HG03565 (cell line): ENCODE results near the gene TFCP2L1.
A peak's percentile ranks its signal among the peaks of the same experiment; 100 is the strongest.

Experiments
- ATAC-seq: cut with Tn5 transposase; IDR thresholded peaks from one replicate; pipeline ENCODE4 v1.9.1; 2021; ENCODE audit warnings: mild to moderate bottlenecking, moderate library complexity; ENCODE audit not compliant: unreplicated experiment

Gene TFCP2L1

DNA sequence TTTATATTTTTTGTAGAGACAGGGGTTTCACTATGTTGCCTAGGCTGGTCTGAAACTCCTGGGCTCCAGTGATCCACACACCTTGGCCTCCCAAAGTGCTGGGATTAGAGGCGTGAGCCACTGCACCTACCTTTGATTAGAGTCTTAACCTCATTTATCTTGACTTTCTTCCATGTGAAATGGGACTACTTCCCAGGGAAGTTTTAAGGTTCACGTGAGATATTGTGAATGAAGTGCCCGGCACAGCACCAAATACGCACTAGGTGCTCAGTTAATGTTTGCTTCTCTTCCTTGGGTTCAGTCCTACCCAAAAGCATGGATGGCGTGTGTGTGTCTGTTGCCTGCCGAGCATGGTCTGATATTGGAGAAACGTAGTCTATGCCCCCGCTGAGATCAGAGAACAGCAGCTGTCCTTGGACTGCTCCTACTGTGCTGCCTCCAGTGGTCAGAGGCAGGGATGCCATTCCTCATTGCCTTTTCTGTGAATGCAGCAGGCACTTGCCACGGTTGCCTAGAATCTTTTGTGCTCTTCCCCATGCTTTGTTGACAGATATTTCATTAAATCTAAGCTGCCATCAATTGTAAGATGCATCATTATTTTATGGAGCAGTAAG lies 12.3 kb upstream of the TFCP2L1 start:
- ATAC-seq, result peak; percentile 46

GRCh38 chr2:121295911-121296650 lies 11.1 kb upstream of the TFCP2L1 start:
- ATAC-seq, result no peak

DNA sequence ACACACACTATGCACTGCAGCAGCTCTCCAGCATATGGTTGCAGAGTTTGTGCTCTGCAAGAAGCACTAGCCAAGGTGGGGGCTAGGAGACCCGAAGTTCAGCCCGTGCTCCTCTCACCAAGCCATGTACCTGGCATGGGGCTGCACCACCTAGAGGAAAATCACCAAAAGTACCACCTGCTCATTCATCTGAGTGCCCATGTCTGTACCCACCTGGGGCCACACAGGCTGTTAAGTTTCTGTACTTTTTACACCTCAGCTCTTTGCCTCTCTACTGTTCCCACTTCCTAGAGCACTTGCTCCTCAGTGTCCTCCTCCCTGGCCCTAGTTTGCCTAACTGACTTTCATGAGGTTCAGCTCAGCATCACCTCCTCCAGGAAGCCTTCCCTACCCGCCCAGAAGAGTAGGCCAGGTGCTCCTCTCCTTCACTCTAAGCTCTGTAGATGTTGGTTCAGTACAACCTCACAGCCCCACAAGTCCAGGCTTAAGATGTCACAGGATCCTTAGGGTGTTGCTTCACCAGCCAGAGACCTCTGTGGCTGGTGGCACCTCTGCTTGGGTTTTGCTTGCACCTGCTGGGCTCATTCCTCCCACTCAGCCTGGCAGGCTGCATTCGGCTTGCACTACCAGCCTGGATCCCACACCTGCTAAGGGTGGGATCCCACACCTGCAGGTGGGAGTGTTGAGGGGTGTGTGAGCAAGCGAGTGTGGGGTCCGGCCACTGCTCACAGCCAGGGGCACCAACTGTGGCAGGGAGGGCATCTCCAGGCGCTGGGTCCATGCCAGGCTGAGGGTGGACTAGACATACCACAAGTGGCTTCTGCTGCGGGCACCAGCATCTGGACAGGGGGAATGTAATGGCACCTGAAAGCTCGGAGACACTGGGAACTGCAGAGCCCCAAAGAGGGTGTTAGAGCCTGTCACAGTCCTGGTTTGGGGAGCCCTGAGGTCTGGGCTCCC lies 10.2 kb upstream of the TFCP2L1 start:
- no peak for ATAC-seq

DNA sequence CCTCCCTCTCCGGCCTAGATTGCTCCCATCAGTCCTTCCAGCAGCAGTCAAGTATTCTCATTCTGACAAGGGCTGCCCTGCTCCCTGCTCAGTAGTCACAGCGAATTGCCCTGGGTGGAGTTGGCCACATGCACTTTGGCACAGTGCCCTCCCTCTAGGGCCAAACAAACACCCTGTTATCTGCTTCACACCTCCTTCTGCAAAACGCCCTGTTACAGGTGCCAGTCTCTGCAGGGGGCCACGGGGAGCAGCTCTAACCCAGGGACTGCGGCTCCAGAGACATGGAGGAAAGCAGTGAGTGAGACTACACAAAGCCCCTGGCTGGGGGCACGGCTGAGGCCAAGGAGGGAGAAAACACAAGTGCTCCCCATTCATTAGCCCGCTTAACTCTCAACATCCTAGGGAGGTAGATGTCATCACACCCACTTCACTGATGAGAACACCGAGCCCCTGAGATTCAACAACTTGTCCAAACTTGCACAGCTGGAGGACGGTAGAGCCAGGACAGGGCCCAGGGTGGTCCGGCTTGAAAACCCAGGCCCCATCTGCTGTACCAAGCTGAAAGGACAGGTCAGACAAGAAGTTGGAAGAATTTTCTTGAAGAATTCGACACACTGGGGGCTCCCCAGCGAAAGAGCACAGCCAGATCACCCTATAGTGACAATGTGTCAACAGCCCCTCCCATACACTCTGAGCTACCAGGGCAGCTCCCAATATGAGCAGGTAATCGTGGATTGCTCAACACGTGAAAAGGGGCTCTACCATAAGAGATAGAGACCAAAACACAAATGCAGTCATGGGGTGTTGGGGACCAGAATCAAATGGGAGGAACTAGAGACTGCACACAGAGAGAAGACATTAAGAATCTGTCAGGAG lies 8.7 kb upstream of the TFCP2L1 start:
- ATAC-seq, result no peak

DNA sequence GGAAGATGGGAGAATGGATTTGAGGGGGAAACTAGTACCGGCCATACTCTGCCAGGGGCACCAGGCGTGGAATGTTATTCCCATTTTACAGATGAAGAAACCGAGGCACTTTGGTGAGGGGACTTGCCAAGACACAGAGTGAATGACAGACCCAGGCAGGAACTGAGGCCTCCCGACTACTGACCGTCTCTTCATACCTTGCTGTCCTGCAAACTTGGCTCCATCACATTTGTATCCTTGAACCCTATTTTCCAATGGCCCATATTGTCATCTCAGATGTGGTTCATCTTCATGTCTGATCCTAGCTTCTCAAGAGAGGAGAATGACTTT lies 6.2 kb upstream of the TFCP2L1 start:
- no peak for ATAC-seq

- no peak for ATAC-seq
Observed at GRCh38 chr2:121289271-121289670, 4.3 kb upstream of the TFCP2L1 start.

GRCh38 chr2:121288454-121289231 lies 3.6 kb upstream of the TFCP2L1 start:
- ATAC-seq, result no peak

GRCh38 chr2:121287956-121288355 lies 3.0 kb upstream of the TFCP2L1 start:
- no peak for ATAC-seq

DNA sequence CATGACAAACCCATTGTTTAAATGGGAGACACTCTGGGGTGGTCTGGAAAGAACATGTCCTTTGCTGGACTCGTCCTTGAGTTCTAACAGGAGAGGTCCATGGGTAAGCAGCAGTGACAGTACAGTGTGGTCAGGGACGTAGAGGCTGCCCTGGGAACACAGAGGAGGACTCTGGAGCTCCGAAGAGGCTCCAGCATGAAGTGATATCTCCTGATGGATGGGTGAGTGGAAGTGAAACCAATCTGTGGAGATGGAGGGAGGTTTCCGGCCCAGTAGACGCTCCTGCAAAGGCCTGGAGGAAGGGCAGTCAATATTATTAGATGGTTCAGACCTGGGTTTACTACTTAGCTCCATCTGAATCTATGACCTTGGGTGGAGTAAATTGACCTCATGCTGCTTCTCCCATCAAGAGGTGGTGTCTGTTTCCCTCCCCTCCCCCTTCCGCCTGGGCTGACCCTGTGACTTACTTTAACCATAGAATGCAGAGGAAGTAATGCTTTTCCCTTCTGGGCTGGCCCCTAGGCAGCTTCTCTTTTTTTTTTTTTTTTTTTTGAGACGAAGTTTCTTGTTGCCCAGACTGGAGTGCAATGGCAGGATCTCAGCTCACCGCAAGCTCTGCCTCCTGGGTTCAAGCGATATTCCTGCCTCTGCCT lies 2.3 kb upstream of the TFCP2L1 start:
- ATAC-seq, result no peak

- no peak for ATAC-seq
Observed at GRCh38 chr2:121286506-121286905, 1.5 kb upstream of the TFCP2L1 start.

DNA sequence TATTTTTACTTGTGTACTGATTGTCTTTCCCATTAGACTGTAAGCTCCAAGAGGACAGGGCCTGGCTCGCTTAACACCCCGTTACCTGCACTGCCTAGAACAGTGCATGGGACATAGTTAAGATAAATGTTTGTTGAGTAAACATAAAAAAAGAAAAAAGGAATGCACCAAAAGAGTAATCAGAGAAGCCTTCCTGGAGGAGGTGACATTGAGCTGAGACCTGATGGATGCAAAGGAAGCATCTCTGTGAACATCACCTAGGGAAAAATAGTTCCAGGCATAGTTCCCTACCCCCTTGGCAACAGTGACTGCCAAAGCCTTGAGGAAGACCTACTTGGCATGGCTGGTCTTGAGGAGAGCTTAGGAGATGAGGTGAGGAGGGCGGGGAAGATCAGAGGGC lies 924 bp upstream of the TFCP2L1 start:
- ATAC-seq, result no peak

DNA sequence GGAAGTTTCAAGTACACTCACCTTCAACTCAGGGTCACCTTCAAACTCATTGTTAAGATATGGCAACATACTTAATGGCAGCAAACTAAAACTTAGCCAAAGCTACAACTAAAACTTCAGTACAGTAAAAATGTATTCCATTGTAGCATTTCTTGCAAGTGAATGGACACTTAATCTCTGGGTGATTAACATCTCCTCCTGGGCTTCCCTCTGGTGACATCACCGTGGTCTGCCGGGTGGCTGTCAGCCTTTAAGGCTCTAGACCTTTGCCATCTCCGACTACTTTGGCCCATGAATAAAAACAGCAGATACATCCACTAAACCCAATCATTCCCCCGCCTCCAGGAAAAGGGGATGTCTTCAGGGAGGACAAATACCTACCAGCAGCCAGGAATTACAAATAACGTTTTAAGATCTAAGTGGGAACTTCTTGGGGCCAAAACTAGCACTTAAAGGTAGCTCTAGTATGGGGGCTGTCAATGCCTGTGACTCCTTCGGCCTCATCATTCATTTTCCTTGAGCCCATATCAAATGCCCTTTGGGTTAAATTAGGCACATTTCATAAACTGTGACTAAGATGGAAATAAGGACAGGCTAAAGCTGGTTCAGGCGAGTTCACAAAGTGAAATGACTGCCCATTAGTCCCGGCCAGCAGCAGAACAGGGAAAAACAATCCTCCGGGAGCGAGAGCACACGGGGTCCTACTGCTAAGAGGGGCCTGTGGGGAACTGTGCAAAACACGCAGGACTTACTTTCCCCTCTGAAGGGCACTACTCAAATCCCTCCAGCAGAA lies 1.1 kb downstream of the TFCP2L1 start:
- ATAC-seq, result no peak

DNA sequence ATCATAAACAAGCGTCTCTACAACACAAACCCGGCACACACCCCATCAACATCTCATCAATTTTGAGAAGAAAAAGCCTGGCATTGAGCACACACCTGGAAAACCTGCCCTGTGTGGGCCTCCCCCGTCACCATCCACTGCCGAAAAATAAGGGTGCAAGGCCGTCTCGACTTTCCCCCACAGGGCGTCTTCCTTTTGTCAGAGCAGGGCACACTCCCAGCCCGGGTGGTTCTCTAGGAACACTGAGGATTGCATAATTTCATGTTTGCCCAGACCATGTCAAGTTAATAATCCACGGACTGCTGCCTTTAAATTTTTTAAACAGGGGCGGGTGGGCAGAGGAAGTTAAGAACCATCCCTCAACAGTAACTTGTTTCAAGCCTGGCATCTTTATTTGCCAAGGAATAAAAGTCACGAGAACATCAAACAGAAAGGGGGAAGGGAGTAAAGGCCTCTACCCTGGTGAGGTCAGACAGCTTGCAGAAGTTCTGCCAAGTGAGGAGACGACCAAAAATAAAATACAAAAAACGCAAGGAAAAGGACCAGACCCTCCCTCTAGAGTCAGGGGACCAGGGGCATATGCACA lies 2.1 kb downstream of the TFCP2L1 start:
- no peak for ATAC-seq

DNA sequence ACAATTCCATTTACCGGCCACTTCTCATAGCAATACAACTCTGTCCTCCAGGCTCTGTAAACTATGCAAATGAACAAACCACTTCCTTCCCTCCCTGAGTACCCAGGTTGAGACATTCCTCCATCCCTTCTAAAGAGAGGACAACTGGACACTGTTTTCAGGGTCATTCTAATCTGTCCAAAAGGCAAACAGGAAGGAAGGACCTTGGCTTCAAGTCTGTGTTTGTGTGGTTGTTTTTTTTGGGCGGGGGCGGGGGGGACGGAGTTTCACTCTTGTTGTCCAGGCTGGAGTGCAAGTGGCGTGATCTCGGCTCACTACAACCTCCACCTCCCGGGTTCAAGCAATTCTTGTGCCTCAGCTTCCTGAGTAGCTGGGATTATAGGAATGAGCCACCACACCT lies 3.3 kb downstream of the TFCP2L1 start:
- ATAC-seq, result no peak

DNA sequence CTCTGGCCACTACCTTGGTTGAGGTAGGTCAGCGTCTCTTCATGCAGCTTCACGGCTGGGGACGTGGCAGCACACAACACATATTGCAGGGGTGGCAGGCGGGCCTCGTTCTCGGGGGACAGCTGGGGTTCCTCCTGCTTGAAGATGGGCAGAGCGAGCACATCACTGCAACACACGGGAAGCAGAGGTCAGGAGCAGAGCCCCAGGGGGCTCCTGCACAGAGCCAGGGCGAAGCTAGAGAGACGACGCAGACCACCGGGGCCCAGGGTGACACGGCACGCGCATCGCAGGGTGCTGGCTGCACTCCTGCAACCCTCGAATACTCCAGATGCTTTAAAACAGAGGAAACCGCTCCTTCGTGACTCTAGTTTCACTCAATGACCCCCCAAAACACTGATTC lies 3.9 kb downstream of the TFCP2L1 start:
- no peak for ATAC-seq

DNA sequence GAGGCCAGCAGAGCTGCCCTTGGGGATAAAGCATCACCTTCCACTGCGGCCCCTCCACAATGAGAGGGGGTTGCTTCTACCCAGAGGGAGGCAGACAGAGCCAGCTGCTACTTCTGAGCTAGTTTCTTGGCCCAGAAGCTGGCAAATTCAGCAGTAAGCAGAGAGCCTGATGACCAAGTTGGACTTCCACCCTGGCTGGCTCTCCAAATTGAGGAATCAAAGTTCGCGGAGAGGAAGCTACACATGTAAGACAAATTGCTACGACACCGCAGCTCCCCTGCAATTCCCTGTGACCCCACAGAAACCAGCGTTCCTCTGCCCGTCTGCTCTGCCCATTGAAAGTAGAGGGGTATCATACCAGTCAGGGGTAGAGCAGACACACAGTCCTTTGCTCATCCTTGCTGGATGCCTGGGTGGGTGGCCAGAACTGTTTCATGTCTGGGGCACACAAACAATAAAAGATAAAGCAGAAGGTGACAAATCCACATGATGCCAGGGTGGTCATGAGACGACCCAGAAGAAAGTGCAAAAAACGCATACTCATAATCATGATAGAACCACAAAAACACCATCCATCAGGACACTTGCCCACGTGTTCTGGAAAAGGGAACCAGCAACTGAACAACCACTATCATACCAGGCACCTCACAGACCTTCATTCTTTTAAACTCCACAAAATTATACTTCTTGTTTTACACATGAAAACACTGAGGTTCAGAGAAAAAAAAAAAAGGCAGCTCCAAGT lies 5.4 kb downstream of the TFCP2L1 start:
- ATAC-seq, result no peak

DNA sequence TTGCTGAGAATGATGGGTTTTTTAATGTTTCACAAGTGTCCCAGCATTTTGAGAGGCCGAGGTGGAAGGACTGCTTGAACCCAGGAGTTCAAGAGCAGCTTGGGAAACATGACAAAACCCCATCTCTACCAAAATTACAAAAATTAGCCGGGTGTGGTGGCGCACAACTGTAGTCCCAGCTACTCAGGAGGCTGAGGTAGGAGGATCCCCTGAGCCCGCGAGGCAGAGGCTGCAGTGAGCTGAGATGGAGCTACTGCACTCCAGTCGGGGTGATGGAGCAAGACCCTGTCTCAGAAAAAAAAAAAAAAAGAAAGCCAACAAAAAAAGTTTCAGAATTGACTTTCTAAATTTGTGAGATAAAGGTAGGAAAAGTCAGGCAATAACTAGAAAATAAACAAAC lies 8.7 kb downstream of the TFCP2L1 start:
- no peak for ATAC-seq

DNA sequence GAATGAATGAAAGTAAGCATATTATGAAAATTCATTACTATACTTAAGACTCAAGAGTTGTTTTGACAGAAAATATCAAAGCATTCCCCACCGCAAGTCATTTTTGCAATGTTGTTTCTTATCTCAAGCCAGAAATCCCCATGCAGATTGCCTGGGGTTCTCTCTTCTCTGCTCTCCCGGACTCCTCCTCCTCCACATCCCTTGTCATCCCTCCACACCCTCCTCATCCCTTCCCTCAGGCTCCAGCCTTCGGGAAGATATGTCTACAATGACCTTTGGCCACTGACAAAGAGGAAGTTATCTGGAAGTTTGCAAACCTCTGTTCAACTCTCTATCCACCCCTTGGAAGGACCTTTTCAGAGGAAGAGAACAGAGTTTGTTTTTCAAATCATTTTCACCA lies 11.9 kb downstream of the TFCP2L1 start:
- no peak for ATAC-seq
